ENCODE measurements around the gene CHRD.

- TF ChIP-seq PAX5 (IDR thresholded peaks at IDR 0.05; ENCODE audit: insufficient read depth, low read length, severe bottlenecking), result no peak
- no peak for TF ChIP-seq POLR2A (IDR thresholded peaks at IDR 0.05; ENCODE audit: low read depth, low read length)
- TF ChIP-seq POLR2AphosphoS5 (IDR thresholded peaks at IDR 0.05; ENCODE audit: low read depth, low read length), result no peak
- TF ChIP-seq TAF1 (IDR thresholded peaks at IDR 0.05; ENCODE audit: low read depth, low read length), result no peak
- TF ChIP-seq SPI1 (IDR thresholded peaks at IDR 0.05; ENCODE audit: low read depth, low read length), result no peak
- no peak for TF ChIP-seq POU2F2 (IDR thresholded peaks at IDR 0.05; ENCODE audit: low read depth, low read length)
Observed at GRCh38 chr3:184377882-184378445, 1.9 kb upstream of the CHRD start, which contains the start of gene THPO.
